ENCODE measurements around the gene TMEM154. TPM values are rescaled to one million over a fixed set of nuclear protein-coding genes. Genes with fewer than 3 reads are reported as not detected.

TMEM154 gene
- 1 to 10 TPM in 1 of 2 donors, under 1 TPM in 1; 0.94 to 2.3 TPM for total RNA-seq
- polyA plus RNA-seq (ENCODE audit: insufficient read length in 2 of 2), result under 1 TPM; 0.56 to 0.95 TPM
- long read RNA-seq, donor 1, result 0 reads
- long read RNA-seq, donor 2, result 0 reads
- long read RNA-seq, donor 3, result 0 reads
- long read RNA-seq, donor 4, result 0 reads

- DNase-seq (ENCODE audit: low read depth in 4 of 6, low spot score in 6 of 6), result peak in 5 of 6 donors; percentile 17 to 81 (median 35)
- H3K27ac ChIP-seq (ENCODE audit: low read depth, low read length), result peak within 1 kb of the TSS; percentile 43
- WGBS (ENCODE audit: insufficient coverage), result 4% methylated on average over 29 of the region's 32 CpGs
These were observed at the start of gene TMEM154 for GRCh38 chr4:152679414-152680281. TMEM154 (minus strand) TSS chr4:152679997; CDS start chr4:152679933, 64 bp downstream.

GRCh38 chr4:152729466-152729865 is 49.7 kb upstream of the TMEM154 start:
- Histone ChIP-seq H3K27ac (ENCODE audit: low read depth, low read length) (no peak overlapping the region), H3K27me3 (ENCODE audit: control insufficient read depth, insufficient read depth, low read length) (no peaks in the 10 kb centered on the region), H3K4me3 (ENCODE audit: low read depth, low read length) (no peak overlapping the region), H3K4me1 (ENCODE audit: control insufficient read depth, insufficient read depth, low read length) (no peaks in the 10 kb centered on the region), H3K9me3 (ENCODE audit: control insufficient read depth, insufficient read depth, low read length) (no peaks in the 10 kb centered on the region), H3K36me3 (ENCODE audit: control insufficient read depth, insufficient read depth, low read length) (no peaks in the 10 kb centered on the region)
- DNase-seq (ENCODE audit: low read depth in 4 of 6, low spot score in 6 of 6), result no peak
- 36% methylated on average over 2 of the region's 2 CpGs for WGBS (ENCODE audit: insufficient coverage)

More at GRCh38 chr4:152679414-152680281, at the start of gene TMEM154:
- Histone ChIP-seq H3K9me3 (ENCODE audit: control insufficient read depth, insufficient read depth, low read length) (no peaks in the 10 kb centered on the region), H3K4me1 (ENCODE audit: control insufficient read depth, insufficient read depth, low read length) (peaks cover 7% of the 10 kb centered on the region), H3K27me3 (ENCODE audit: control insufficient read depth, insufficient read depth, low read length) (peaks cover 13% of the 10 kb centered on the region), H3K4me3 (ENCODE audit: low read depth, low read length) (peak within 1 kb of the TSS; percentile 53), H3K36me3 (ENCODE audit: control insufficient read depth, insufficient read depth, low read length) (no peaks in the 10 kb centered on the region)

GRCh38 chr4:152728343-152728742 is 48.5 kb upstream of the TMEM154 start:
- H3K27me3 ChIP-seq (ENCODE audit: control insufficient read depth, insufficient read depth, low read length), result no peaks in the 10 kb centered on the region
- DNase-seq (ENCODE audit: low read depth in 4 of 6, low spot score in 6 of 6), result no peak
- H3K4me1 ChIP-seq (ENCODE audit: control insufficient read depth, insufficient read depth, low read length), result no peaks in the 10 kb centered on the region
- H3K9me3 ChIP-seq (ENCODE audit: control insufficient read depth, insufficient read depth, low read length), result no peaks in the 10 kb centered on the region
- H3K36me3 ChIP-seq (ENCODE audit: control insufficient read depth, insufficient read depth, low read length), result no peaks in the 10 kb centered on the region
- H3K27ac ChIP-seq (ENCODE audit: low read depth, low read length), result no peak overlapping the region
- H3K4me3 ChIP-seq (ENCODE audit: low read depth, low read length), result no peak overlapping the region
- no CpG with 5 or more reads among the region's 1 CpG for WGBS (ENCODE audit: insufficient coverage)

- H3K4me3 ChIP-seq (ENCODE audit: low read depth, low read length), result no peak overlapping the region
- no peak for DNase-seq (ENCODE audit: low read depth in 4 of 6, low spot score in 6 of 6)
- no peaks in the 10 kb centered on the region for H3K36me3 ChIP-seq (ENCODE audit: control insufficient read depth, insufficient read depth, low read length)
- H3K27me3 ChIP-seq (ENCODE audit: control insufficient read depth, insufficient read depth, low read length), result no peaks in the 10 kb centered on the region
- 77% methylated on average over 1 of the region's 1 CpG for WGBS (ENCODE audit: insufficient coverage)
- no peaks in the 10 kb centered on the region for H3K4me1 ChIP-seq (ENCODE audit: control insufficient read depth, insufficient read depth, low read length)
- H3K27ac ChIP-seq (ENCODE audit: low read depth, low read length), result no peak overlapping the region
- no peaks in the 10 kb centered on the region for H3K9me3 ChIP-seq (ENCODE audit: control insufficient read depth, insufficient read depth, low read length)
These were observed 48.0 kb upstream of the TMEM154 start for GRCh38 chr4:152727784-152728183.

- H3K4me3 ChIP-seq (ENCODE audit: low read depth, low read length), result no peak overlapping the region
- no peak overlapping the region for H3K27ac ChIP-seq (ENCODE audit: low read depth, low read length)
- no peaks in the 10 kb centered on the region for H3K9me3 ChIP-seq (ENCODE audit: control insufficient read depth, insufficient read depth, low read length)
- H3K4me1 ChIP-seq (ENCODE audit: control insufficient read depth, insufficient read depth, low read length), result no peaks in the 10 kb centered on the region
- DNase-seq (ENCODE audit: low read depth in 4 of 6, low spot score in 6 of 6), result no peak
- no peaks in the 10 kb centered on the region for H3K27me3 ChIP-seq (ENCODE audit: control insufficient read depth, insufficient read depth, low read length)
- no CpG with 5 or more reads among the region's 5 CpGs for WGBS (ENCODE audit: insufficient coverage)
- H3K36me3 ChIP-seq (ENCODE audit: control insufficient read depth, insufficient read depth, low read length), result no peaks in the 10 kb centered on the region
These were observed 44.7 kb upstream of the TMEM154 start for GRCh38 chr4:152724494-152724893.

GRCh38 chr4:152723236-152723635 is 43.4 kb upstream of the TMEM154 start:
- H3K27me3 ChIP-seq (ENCODE audit: control insufficient read depth, insufficient read depth, low read length), result no peaks in the 10 kb centered on the region
- DNase-seq (ENCODE audit: low read depth in 4 of 6, low spot score in 6 of 6), result no peak
- no peaks in the 10 kb centered on the region for H3K36me3 ChIP-seq (ENCODE audit: control insufficient read depth, insufficient read depth, low read length)
- no peak overlapping the region for H3K4me3 ChIP-seq (ENCODE audit: low read depth, low read length)
- 77% methylated on average over 3 of the region's 3 CpGs for WGBS (ENCODE audit: insufficient coverage)
- no peaks in the 10 kb centered on the region for H3K9me3 ChIP-seq (ENCODE audit: control insufficient read depth, insufficient read depth, low read length)
- no peaks in the 10 kb centered on the region for H3K4me1 ChIP-seq (ENCODE audit: control insufficient read depth, insufficient read depth, low read length)
- H3K27ac ChIP-seq (ENCODE audit: low read depth, low read length), result no peak overlapping the region

- no peak overlapping the region for H3K27ac ChIP-seq (ENCODE audit: low read depth, low read length)
- WGBS (ENCODE audit: insufficient coverage), result 84% methylated on average over 23 of the region's 24 CpGs
- H3K36me3 ChIP-seq (ENCODE audit: control insufficient read depth, insufficient read depth, low read length), result no peaks in the 10 kb centered on the region
- no peaks in the 10 kb centered on the region for H3K4me1 ChIP-seq (ENCODE audit: control insufficient read depth, insufficient read depth, low read length)
- H3K27me3 ChIP-seq (ENCODE audit: control insufficient read depth, insufficient read depth, low read length), result no peaks in the 10 kb centered on the region
- H3K4me3 ChIP-seq (ENCODE audit: low read depth, low read length), result no peak overlapping the region
- peak in 2 of 6 donors; percentile 48 to 60 for DNase-seq (ENCODE audit: low read depth in 4 of 6, low spot score in 6 of 6)
- H3K9me3 ChIP-seq (ENCODE audit: control insufficient read depth, insufficient read depth, low read length), result no peaks in the 10 kb centered on the region
These were observed 40.2 kb upstream of the TMEM154 start for GRCh38 chr4:152719801-152720556.

- DNase-seq (ENCODE audit: low read depth in 4 of 6, low spot score in 6 of 6), result no peak
- Histone ChIP-seq H3K36me3 (ENCODE audit: control insufficient read depth, insufficient read depth, low read length) (no peaks in the 10 kb centered on the region), H3K27me3 (ENCODE audit: control insufficient read depth, insufficient read depth, low read length) (no peaks in the 10 kb centered on the region), H3K27ac (ENCODE audit: low read depth, low read length) (no peak overlapping the region), H3K4me1 (ENCODE audit: control insufficient read depth, insufficient read depth, low read length) (no peaks in the 10 kb centered on the region), H3K9me3 (ENCODE audit: control insufficient read depth, insufficient read depth, low read length) (no peaks in the 10 kb centered on the region), H3K4me3 (ENCODE audit: low read depth, low read length) (no peak overlapping the region)
- WGBS (ENCODE audit: insufficient coverage), result no CpG with 5 or more reads among the region's 1 CpG
These were observed 39.5 kb upstream of the TMEM154 start for GRCh38 chr4:152719291-152719690.

- WGBS (ENCODE audit: insufficient coverage), result 86% methylated on average over 4 of the region's 6 CpGs
- Histone ChIP-seq H3K36me3 (ENCODE audit: control insufficient read depth, insufficient read depth, low read length) (no peaks in the 10 kb centered on the region), H3K4me3 (ENCODE audit: low read depth, low read length) (no peak overlapping the region), H3K27ac (ENCODE audit: low read depth, low read length) (no peak overlapping the region), H3K4me1 (ENCODE audit: control insufficient read depth, insufficient read depth, low read length) (no peaks in the 10 kb centered on the region), H3K27me3 (ENCODE audit: control insufficient read depth, insufficient read depth, low read length) (no peaks in the 10 kb centered on the region), H3K9me3 (ENCODE audit: control insufficient read depth, insufficient read depth, low read length) (no peaks in the 10 kb centered on the region)
- DNase-seq (ENCODE audit: low read depth in 4 of 6, low spot score in 6 of 6), result no peak
These were observed 35.3 kb upstream of the TMEM154 start for GRCh38 chr4:152715076-152715475.
